NCI-H2107 treated with DMSO at 0.1 percent for 48 hours (cell line): ENCODE data around the gene HYI.

Experiments used
- DNase-seq: peaks from one replicate; lab custom pipeline; 2025; ENCODE audit not compliant: unreplicated experiment; lab: John Stamatoyannopoulos, UW

HYI gene

DNA sequence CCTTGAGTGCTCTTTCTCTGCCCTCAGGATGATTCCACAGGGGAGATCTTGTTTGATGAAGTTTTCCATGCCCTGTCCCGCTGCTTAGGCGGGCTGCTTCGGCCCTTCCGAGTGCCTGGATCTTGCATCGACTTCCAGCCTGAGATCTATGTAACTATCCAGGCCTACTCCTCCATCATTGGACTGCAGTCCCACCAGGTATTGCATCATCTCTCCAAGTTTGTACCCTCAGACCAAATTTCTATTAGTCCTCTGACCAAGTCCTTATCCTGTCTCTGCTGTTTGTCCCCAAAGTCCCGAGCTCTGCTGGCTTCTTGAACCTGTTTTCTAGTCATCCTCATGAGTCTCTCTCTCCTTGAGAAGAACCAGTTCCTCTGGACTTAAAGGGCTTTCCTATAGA, 49.4 kb downstream of the HYI start:
- no peak for DNase-seq

DNA sequence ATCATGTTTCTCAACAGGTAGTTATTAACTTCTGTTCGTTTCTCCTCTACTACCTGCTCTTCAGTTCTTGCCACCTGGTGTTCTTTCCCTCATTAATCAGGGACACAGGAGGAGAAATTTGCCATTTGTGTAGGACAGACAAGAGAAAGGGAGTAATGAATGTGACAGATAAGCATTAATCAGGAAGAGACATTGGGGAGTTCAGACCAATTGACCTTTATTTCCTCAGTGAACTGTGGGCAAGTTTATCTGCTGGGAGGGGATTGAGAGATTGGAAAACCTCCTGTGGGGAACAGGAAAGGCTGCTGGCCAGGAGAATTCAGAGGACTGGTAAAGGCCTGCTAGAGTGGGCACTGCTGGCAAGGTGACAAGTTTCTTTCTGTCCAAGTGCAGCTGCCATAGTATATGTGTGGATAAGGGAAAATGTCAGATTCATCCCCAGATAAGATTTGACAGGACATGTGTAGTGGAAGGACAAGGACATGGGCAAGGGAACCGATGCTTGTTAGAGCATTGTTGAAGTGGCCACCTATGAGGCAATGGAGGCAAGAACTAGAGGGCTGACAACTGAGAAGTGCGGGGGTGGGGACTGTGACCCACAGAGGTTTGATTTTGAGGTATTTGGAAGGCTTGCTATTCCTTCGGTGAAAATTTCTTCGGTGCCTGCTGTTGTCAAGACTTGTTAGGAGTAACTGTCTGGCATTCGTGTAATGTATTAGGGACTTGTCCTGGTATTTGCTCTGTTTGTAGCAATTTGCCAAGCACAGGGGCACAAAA, 51.5 kb downstream of the HYI start:
- DNase-seq = no peak
